ENCODE measurements around the gene LMF2.

The LMF2 gene

GRCh38 chr22:50507421-50507990 is at the start of gene LMF2:
TSS of gene LMF2 (minus strand) at chr22:50507702. CDS start at chr22:50507675, 27 bp downstream.
- no peak for DNase-seq (ENCODE audit: low read depth)

- DNase-seq (ENCODE audit: low read depth): no peak
These were observed 49.2 kb upstream of the LMF2 start for GRCh38 chr22:50556703-50557102.

GRCh38 chr22:50553310-50553709 is 45.8 kb upstream of the LMF2 start:
- DNase-seq (ENCODE audit: low read depth): no peak

- DNase-seq (ENCODE audit: low read depth): no peak
These were observed 43.8 kb upstream of the LMF2 start for GRCh38 chr22:50551160-50551752.

- DNase-seq (ENCODE audit: low read depth): no peak
These were observed 42.9 kb upstream of the LMF2 start for GRCh38 chr22:50550395-50550794.

- DNase-seq (ENCODE audit: low read depth): no peak
These were observed 41.7 kb upstream of the LMF2 start for GRCh38 chr22:50548921-50549790.

GRCh38 chr22:50548040-50548920 is 40.8 kb upstream of the LMF2 start:
- DNase-seq (ENCODE audit: low read depth): no peak

GRCh38 chr22:50547263-50547985 is 39.9 kb upstream of the LMF2 start:
- no peak for DNase-seq (ENCODE audit: low read depth)

- DNase-seq (ENCODE audit: low read depth): no peak
These were observed 39.1 kb upstream of the LMF2 start for GRCh38 chr22:50546326-50547262.

GRCh38 chr22:50545522-50546325 is 38.2 kb upstream of the LMF2 start, which contains the start of gene KLHDC7B:
TSS of gene KLHDC7B (plus strand) at chr22:50545899. CDS start at chr22:50546244, 345 bp downstream.
- no peak for DNase-seq (ENCODE audit: low read depth)

GRCh38 chr22:50544746-50545253 is 37.3 kb upstream of the LMF2 start:
- no peak for DNase-seq (ENCODE audit: low read depth)

- DNase-seq (ENCODE audit: low read depth): peak; percentile 62
These were observed 36.7 kb upstream of the LMF2 start for GRCh38 chr22:50544078-50544745.

GRCh38 chr22:50542416-50542927 is 35.0 kb upstream of the LMF2 start:
- DNase-seq (ENCODE audit: low read depth): peak; percentile 50

GRCh38 chr22:50541667-50542026 is 34.1 kb upstream of the LMF2 start:
- DNase-seq (ENCODE audit: low read depth): peak; percentile 91

GRCh38 chr22:50540381-50540780 is 32.9 kb upstream of the LMF2 start:
- no peak for DNase-seq (ENCODE audit: low read depth)

- DNase-seq (ENCODE audit: low read depth): no peak
These were observed 30.3 kb upstream of the LMF2 start for GRCh38 chr22:50537765-50538164.

- DNase-seq (ENCODE audit: low read depth): no peak
These were observed 28.7 kb upstream of the LMF2 start for GRCh38 chr22:50536226-50536625.

GRCh38 chr22:50535113-50535512 is 27.6 kb upstream of the LMF2 start:
- no peak for DNase-seq (ENCODE audit: low read depth)

All from iris pigment epithelial cell (primary cell).